Liver (tissue), 9 donors: ENCODE data around the gene CDC23. TPM values are rescaled to one million over a fixed set of nuclear protein-coding genes. Genes with fewer than 3 reads are reported as not detected.

Experiments used
- DNase-seq: peaks from one replicate; pipeline ENCODE4 v3.0.0-alpha.2; 2017; ENCODE audit warnings: low spot score
- H3K27ac ChIP-seq, 2 donors: one replicate each; pipeline ENCODE4 v1.7.0; 2013; ENCODE audit warnings: inconsistent platforms in 2 of 2, low read length in 2 of 2, control low read depth in 1 of 2, low read depth in 1 of 2, mild to moderate bottlenecking in 1 of 2
- H3K27me3 ChIP-seq, 4 donors: one replicate each; pipeline versions ENCODE4 v1.6.1 to v1.7.0; 2013; ENCODE audit warnings: low read length in 3 of 4, inconsistent platforms in 1 of 4, mild to moderate bottlenecking in 1 of 4, moderate library complexity in 1 of 4; ENCODE audit not compliant: control insufficient read depth in 4 of 4, insufficient read depth in 4 of 4
- H3K36me3 ChIP-seq, 4 donors: one replicate each; pipeline versions ENCODE4 v1.6.1 to v1.7.0; 2013; ENCODE audit warnings: low read length in 3 of 4, mild to moderate bottlenecking in 3 of 4, low read depth in 1 of 4, moderate library complexity in 1 of 4; ENCODE audit not compliant: control insufficient read depth in 4 of 4, insufficient read depth in 3 of 4
- H3K4me1 ChIP-seq, 4 donors: one replicate each; pipeline versions ENCODE4 v1.6.1 to v1.7.0; 2013; ENCODE audit warnings: low read length in 3 of 4, mild to moderate bottlenecking in 3 of 4, moderate library complexity in 1 of 4; ENCODE audit not compliant: control insufficient read depth in 4 of 4, insufficient read depth in 4 of 4
- H3K4me3 ChIP-seq, 3 donors: one replicate each; pipeline versions ENCODE4 v1.6.1 to v1.7.0; 2013; ENCODE audit warnings: low read length in 3 of 3, control low read depth in 1 of 3, low read depth in 1 of 3, mild to moderate bottlenecking in 1 of 3
- H3K9ac ChIP-seq, 2 donors: one replicate each; pipeline ENCODE4 v1.7.0; 2013; ENCODE audit warnings: low read length in 2 of 2, mild to moderate bottlenecking in 2 of 2, moderate library complexity in 2 of 2, control low read depth in 1 of 2, low read depth in 1 of 2
- H3K9me3 ChIP-seq, 4 donors: one replicate each; pipeline versions ENCODE4 v1.6.1 to v1.7.0; 2013; ENCODE audit warnings: low read length in 3 of 4; ENCODE audit not compliant: control insufficient read depth in 4 of 4
- CTCF ChIP-seq: fragments of 150-350 bp; IDR thresholded peaks from 2 replicates; pipeline ENCODE4 v1.5.1; 2017; ENCODE audit warnings: improper control_type of control experiment, low read depth, low read length; ENCODE audit not compliant: missing input control
- EGR1 ChIP-seq, 2 donors: IDR thresholded peaks; 2 replicates each; pipeline ENCODE4 v1.6.1; 2016 to 2018; ENCODE audit warnings: antibody characterized with exemption in 2 of 2, low read depth in 2 of 2
- GABPA ChIP-seq, 2 donors: IDR thresholded peaks in 1 of 2; conservative IDR thresholded peaks in 1 of 2; 2 replicates each; pipeline ENCODE4 v1.6.1; 2016; ENCODE audit warnings: antibody characterized with exemption in 2 of 2, mild to moderate bottlenecking in 1 of 2, moderate library complexity in 1 of 2
- HNF4A ChIP-seq, 2 donors: conservative IDR thresholded peaks; 2 replicates each; pipeline ENCODE4 v1.6.1; 2016; ENCODE audit warnings: antibody characterized with exemption in 2 of 2, mild to moderate bottlenecking in 2 of 2
- HNF4G ChIP-seq: IDR thresholded peaks from 2 replicates; pipeline ENCODE4 v1.6.1; 2016; ENCODE audit warnings: antibody characterized with exemption
- JUND ChIP-seq, 2 donors: IDR thresholded peaks; 2 replicates each; pipeline ENCODE4 v1.6.1; 2016; ENCODE audit warnings: antibody characterized with exemption in 2 of 2
- MAX ChIP-seq: IDR thresholded peaks from 2 replicates; pipeline ENCODE4 v1.6.1; 2016; ENCODE audit warnings: antibody characterized with exemption
- NR2F2 ChIP-seq: IDR thresholded peaks from 2 replicates; pipeline ENCODE4 v1.6.1; 2016; ENCODE audit warnings: antibody characterized with exemption
- RAD21 ChIP-seq, 2 donors: IDR thresholded peaks; 2 replicates each; pipeline ENCODE4 v1.6.1; 2016; ENCODE audit warnings: antibody characterized with exemption in 2 of 2, mild to moderate bottlenecking in 2 of 2
- REST ChIP-seq: IDR thresholded peaks from 2 replicates; pipeline ENCODE4 v1.6.1; 2016; ENCODE audit warnings: antibody characterized with exemption, mild to moderate bottlenecking
- RXRA ChIP-seq, 2 donors: IDR thresholded peaks; 2 replicates each; pipeline ENCODE4 v1.6.1; 2017 to 2018; ENCODE audit warnings: antibody characterized with exemption in 2 of 2, mild to moderate bottlenecking in 1 of 2
- TAF1 ChIP-seq: conservative IDR thresholded peaks from 2 replicates; pipeline ENCODE4 v1.6.1; 2016; ENCODE audit warnings: antibody characterized with exemption, mild to moderate bottlenecking
- YY1 ChIP-seq: IDR thresholded peaks from 2 replicates; pipeline ENCODE4 v1.6.1; 2016; ENCODE audit warnings: antibody characterized with exemption, mild to moderate bottlenecking
- WGBS: extraction: QIAGEN DNeasy Blood & Tissue Kit; methylation state at CpG from one replicate; pipeline ENCODE4 v1.1.7; 2013; 5-methylcytosine and 5-hydroxymethylcytosine counted together
- polyA plus RNA-seq, 2 donors: library from polyadenylated mRNA; stranded (reverse) in 1 of 2; unstranded in 1 of 2; fragments of 200-250 nt in 1 of 2; fragments of >200 nt in 1 of 2; fragmentation: Nextera tagmentation in 1 of 2; extraction: Ambion mirVana in 1 of 2; gene quantifications; one replicate each; pipeline versions ENCODE4 v1.2.1 to v1.2.3, GENCODE V29; 2013 to 2015
- total RNA-seq, 2 donors: library from RNA; depleted of rRNA; stranded (reverse); fragments of >200 nt; gene quantifications; one replicate each; pipeline ENCODE4 v1.2.3, GENCODE V29; 2014
- TF ChIP-seq, protein P1 (sequence below): IDR thresholded peaks from 2 replicates; pipeline ENCODE4 v1.6.1; 2016; ENCODE audit warnings: antibody characterized with exemption
- TF ChIP-seq, protein P2 (sequence below): IDR thresholded peaks from 2 replicates; pipeline ENCODE4 v1.6.1; 2016; ENCODE audit warnings: antibody characterized with exemption
- donor health status: healthy.
- donor health status: healthy.
- donor health status: healthy.
- donor health status: healthy.
- donor health status: healthy.

Gene CDC23
- total and polyA plus RNA-seq, 4 donors, result 10.5 to 23.8 (median 14.2) TPM

GRCh38 chr5:138241688-138242571 lies 28.8 kb upstream of the CDC23 start:
- Histone ChIP-seq H3K36me3 (no peaks in the 10 kb centered on the region), H3K27ac (peak overlapping the region in 1 of 2 donors; percentile 15), H3K9ac (peak overlapping the region in 1 of 2 donors; percentile 26), H3K27me3 (no peaks in the 10 kb centered on the region), H3K9me3 (no peaks in the 10 kb centered on the region), H3K4me3 (peak overlapping the region; percentile 26 to 52 (median 31)), H3K4me1 (peaks cover 2 to 24% (median 8%) of the 10 kb centered on the region in 4 donors)
- WGBS, result 5% methylated on average over 67 of the region's 67 CpGs
- peak; percentile 40 for DNase-seq
- no peak for TF ChIP-seq JUND (IDR thresholded peaks at IDR 0.05)
- TF ChIP-seq EGR1 (IDR thresholded peaks at IDR 0.05; ENCODE audit: low read depth in 2 of 2), result no peak
- no peak for TF ChIP-seq HNF4G
- no peak for TF ChIP-seq CTCF

GRCh38 chr5:138240650-138241385 lies 27.7 kb upstream of the CDC23 start:
- no peak overlapping the region for H3K27ac ChIP-seq
- H3K36me3 ChIP-seq, result no peaks in the 10 kb centered on the region
- no peaks in the 10 kb centered on the region for H3K9me3 ChIP-seq
- peaks cover 2 to 23% (median 8%) of the 10 kb centered on the region in 4 donors for H3K4me1 ChIP-seq
- no peak for DNase-seq
- no peak overlapping the region for H3K9ac ChIP-seq
- TF ChIP-seq, protein P1, sequence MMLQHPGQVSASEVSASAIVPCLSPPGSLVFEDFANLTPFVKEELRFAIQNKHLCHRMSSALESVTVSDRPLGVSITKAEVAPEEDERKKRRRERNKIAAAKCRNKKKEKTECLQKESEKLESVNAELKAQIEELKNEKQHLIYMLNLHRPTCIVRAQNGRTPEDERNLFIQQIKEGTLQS, result no peak
- TF ChIP-seq GABPA (IDR thresholded peaks at IDR 0.05 in 1 of 2, conservative IDR thresholded peaks at IDR 0.05 in 1 of 2) (no peak), YY1 (no peak), HNF4A (conservative IDR thresholded peaks at IDR 0.05) (no peak), HNF4G (no peak), REST (no peak), RXRA (IDR thresholded peaks at IDR 0.05) (no peak), CTCF (no peak), TAF1 (no peak), JUND (IDR thresholded peaks at IDR 0.05) (no peak), RAD21 (IDR thresholded peaks at IDR 0.05) (no peak), NR2F2 (no peak), MAX (no peak), EGR1 (IDR thresholded peaks at IDR 0.05; ENCODE audit: low read depth in 2 of 2) (no peak)
- TF ChIP-seq, protein P2, sequence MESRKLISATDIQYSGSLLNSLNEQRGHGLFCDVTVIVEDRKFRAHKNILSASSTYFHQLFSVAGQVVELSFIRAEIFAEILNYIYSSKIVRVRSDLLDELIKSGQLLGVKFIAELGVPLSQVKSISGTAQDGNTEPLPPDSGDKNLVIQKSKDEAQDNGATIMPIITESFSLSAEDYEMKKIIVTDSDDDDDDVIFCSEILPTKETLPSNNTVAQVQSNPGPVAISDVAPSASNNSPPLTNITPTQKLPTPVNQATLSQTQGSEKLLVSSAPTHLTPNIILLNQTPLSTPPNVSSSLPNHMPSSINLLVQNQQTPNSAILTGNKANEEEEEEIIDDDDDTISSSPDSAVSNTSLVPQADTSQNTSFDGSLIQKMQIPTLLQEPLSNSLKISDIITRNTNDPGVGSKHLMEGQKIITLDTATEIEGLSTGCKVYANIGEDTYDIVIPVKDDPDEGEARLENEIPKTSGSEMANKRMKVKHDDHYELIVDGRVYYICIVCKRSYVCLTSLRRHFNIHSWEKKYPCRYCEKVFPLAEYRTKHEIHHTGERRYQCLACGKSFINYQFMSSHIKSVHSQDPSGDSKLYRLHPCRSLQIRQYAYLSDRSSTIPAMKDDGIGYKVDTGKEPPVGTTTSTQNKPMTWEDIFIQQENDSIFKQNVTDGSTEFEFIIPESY, result no peak
- H3K27me3 ChIP-seq, result no peaks in the 10 kb centered on the region
- no peak overlapping the region for H3K4me3 ChIP-seq
- 67% methylated on average over 3 of the region's 3 CpGs for WGBS
